ENCODE results near the gene LMO1.

The LMO1 gene

GRCh38 chr11:8235925-8236324, 27.8 kb downstream of the LMO1 start:
- Histone ChIP-seq H3K79me2 (ENCODE audit: insufficient read depth, low read length) (no peaks in the 10 kb centered on the region), H3K27me3 (ENCODE audit: low read length) (no peaks in the 10 kb centered on the region), H4K20me1 (ENCODE audit: low read depth, low read length) (no peaks in the 10 kb centered on the region), H3K9me2 (replicated peaks; ENCODE audit: insufficient read depth, low read length) (no peaks in the 10 kb centered on the region), H3K9me3 (ENCODE audit: insufficient read depth, low read length) (no peaks in the 10 kb centered on the region), H3F3A (ENCODE audit: insufficient read depth) (no peaks in the 10 kb centered on the region), H3K4me3 (ENCODE audit: insufficient read depth, low read length, poor library complexity, severe bottlenecking) (no peak overlapping the region), H2AFZ (ENCODE audit: low read depth, low read length, severe bottlenecking) (no peak overlapping the region), H3K9ac (ENCODE audit: low read length) (no peak overlapping the region), H3K27ac (ENCODE audit: low read depth, low read length) (no peak overlapping the region), H3K4me2 (ENCODE audit: low read depth, low read length, poor library complexity, severe bottlenecking) (no peak overlapping the region), H3K36me3 (ENCODE audit: low read length) (no peaks in the 10 kb centered on the region)
- TF ChIP-seq CTCF (IDR thresholded peaks at IDR 0.05; ENCODE audit: insufficient read depth, low read length, poor library complexity, severe bottlenecking) (no peak), EZH2phosphoT487 (conservative IDR thresholded peaks at IDR 0.05; ENCODE audit: low read length) (no peak)

GRCh38 chr11:8234910-8235309, 28.8 kb downstream of the LMO1 start:
- H3K27me3 ChIP-seq (ENCODE audit: low read length): no peaks in the 10 kb centered on the region

GRCh38 chr11:8234425-8234821, 29.3 kb downstream of the LMO1 start:
- no peak for TF ChIP-seq EZH2phosphoT487 (conservative IDR thresholded peaks at IDR 0.05; ENCODE audit: low read length)
- no peak for TF ChIP-seq CTCF (IDR thresholded peaks at IDR 0.05; ENCODE audit: insufficient read depth, low read length, poor library complexity, severe bottlenecking)
- H3K9ac ChIP-seq (ENCODE audit: low read length): no peak overlapping the region
- H3K79me2 ChIP-seq (ENCODE audit: insufficient read depth, low read length): no peaks in the 10 kb centered on the region
- no peaks in the 10 kb centered on the region for H3K9me2 ChIP-seq (replicated peaks; ENCODE audit: insufficient read depth, low read length)
- no peaks in the 10 kb centered on the region for H4K20me1 ChIP-seq (ENCODE audit: low read depth, low read length)
- H3K4me3 ChIP-seq (ENCODE audit: insufficient read depth, low read length, poor library complexity, severe bottlenecking): no peak overlapping the region
- H2AFZ ChIP-seq (ENCODE audit: low read depth, low read length, severe bottlenecking): no peak overlapping the region
- H3K36me3 ChIP-seq (ENCODE audit: low read length): no peaks in the 10 kb centered on the region
- H3K27me3 ChIP-seq (ENCODE audit: low read length): no peaks in the 10 kb centered on the region
- no peak overlapping the region for H3K27ac ChIP-seq (ENCODE audit: low read depth, low read length)
- H3K9me3 ChIP-seq (ENCODE audit: insufficient read depth, low read length): no peaks in the 10 kb centered on the region
- no peak overlapping the region for H3K4me2 ChIP-seq (ENCODE audit: low read depth, low read length, poor library complexity, severe bottlenecking)
- no peaks in the 10 kb centered on the region for H3F3A ChIP-seq (ENCODE audit: insufficient read depth)

More at GRCh38 chr11:8234910-8235309, 28.8 kb downstream of the LMO1 start:
- Histone ChIP-seq H3K36me3 (ENCODE audit: low read length) (no peaks in the 10 kb centered on the region), H3K9me3 (ENCODE audit: insufficient read depth, low read length) (no peaks in the 10 kb centered on the region), H3K9me2 (replicated peaks; ENCODE audit: insufficient read depth, low read length) (no peaks in the 10 kb centered on the region), H3K4me2 (ENCODE audit: low read depth, low read length, poor library complexity, severe bottlenecking) (no peak overlapping the region), H3K9ac (ENCODE audit: low read length) (no peak overlapping the region), H3K4me3 (ENCODE audit: insufficient read depth, low read length, poor library complexity, severe bottlenecking) (no peak overlapping the region), H3F3A (ENCODE audit: insufficient read depth) (no peaks in the 10 kb centered on the region), H4K20me1 (ENCODE audit: low read depth, low read length) (no peaks in the 10 kb centered on the region), H3K27ac (ENCODE audit: low read depth, low read length) (no peak overlapping the region), H2AFZ (ENCODE audit: low read depth, low read length, severe bottlenecking) (no peak overlapping the region), H3K79me2 (ENCODE audit: insufficient read depth, low read length) (no peaks in the 10 kb centered on the region)
- no peak for TF ChIP-seq EZH2phosphoT487 (conservative IDR thresholded peaks at IDR 0.05; ENCODE audit: low read length)
- no peak for TF ChIP-seq CTCF (IDR thresholded peaks at IDR 0.05; ENCODE audit: insufficient read depth, low read length, poor library complexity, severe bottlenecking)
